HG03066 (cell line): Measurements from ENCODE around the gene SLC39A5.

ENCODE experiments used
- ATAC-seq: cut with Tn5 transposase; IDR thresholded peaks from one replicate; pipeline ENCODE4 v1.9.1; 2021; ENCODE audit warnings: low read depth; ENCODE audit not compliant: unreplicated experiment

The SLC39A5 gene

GRCh38 chr12:56212361-56212760, 17.5 kb upstream of the SLC39A5 start:
- ATAC-seq, result no peak

GRCh38 chr12:56213878-56214277, 16.0 kb upstream of the SLC39A5 start:
- no peak for ATAC-seq

- ATAC-seq, result no peak
These were observed 13.4 kb upstream of the SLC39A5 start for GRCh38 chr12:56216461-56216860.

- ATAC-seq, result no peak
These were observed 10.0 kb upstream of the SLC39A5 start for GRCh38 chr12:56219840-56220239.

- no peak for ATAC-seq
These were observed 9.1 kb upstream of the SLC39A5 start for GRCh38 chr12:56220611-56221231.

GRCh38 chr12:56221232-56221756, 8.6 kb upstream of the SLC39A5 start:
- peak; percentile 22 for ATAC-seq

GRCh38 chr12:56221757-56222530, 7.9 kb upstream of the SLC39A5 start, which contains the start of gene RNF41:
Gene RNF41 (minus strand): TSS chr12:56221922. CDS start chr12:56214047, 7,875 bp downstream.
- ATAC-seq, result peak; percentile 74

GRCh38 chr12:56222531-56222895, 7.3 kb upstream of the SLC39A5 start:
- ATAC-seq, result no peak

GRCh38 chr12:56223571-56224101, 6.2 kb upstream of the SLC39A5 start:
- no peak for ATAC-seq

GRCh38 chr12:56224102-56224701, 5.6 kb upstream of the SLC39A5 start, which contains the start of gene NABP2:
Gene NABP2 (plus strand): TSS chr12:56224342. CDS start chr12:56224857, 515 bp downstream.
- ATAC-seq, result peak; percentile 70

- ATAC-seq, result no peak
These were observed 4.9 kb upstream of the SLC39A5 start for GRCh38 chr12:56224954-56225353.

- ATAC-seq, result no peak
These were observed 769 bp upstream of the SLC39A5 start for GRCh38 chr12:56229082-56229481.

- ATAC-seq, result no peak
These were observed 757 bp downstream of the SLC39A5 start for GRCh38 chr12:56230432-56231183.

- ATAC-seq, result no peak
These were observed 1.3 kb downstream of the SLC39A5 start for GRCh38 chr12:56231184-56231582.

GRCh38 chr12:56234746-56235436, 5.0 kb downstream of the SLC39A5 start:
- ATAC-seq, result no peak

GRCh38 chr12:56236091-56236490, 6.2 kb downstream of the SLC39A5 start:
- no peak for ATAC-seq

GRCh38 chr12:56236985-56237384, 7.1 kb downstream of the SLC39A5 start:
- ATAC-seq, result no peak

- no peak for ATAC-seq
These were observed 7.7 kb downstream of the SLC39A5 start for GRCh38 chr12:56237552-56237951.

- no peak for ATAC-seq
These were observed 11.8 kb downstream of the SLC39A5 start for GRCh38 chr12:56241424-56242303.
